ENCODE measurements around the gene CLIC5. TPM values are rescaled to one million over a fixed set of nuclear protein-coding genes. Genes with fewer than 3 reads are reported as not detected.

Gene CLIC5
- polyA plus RNA-seq, 1 donor: 111 TPM

DNA sequence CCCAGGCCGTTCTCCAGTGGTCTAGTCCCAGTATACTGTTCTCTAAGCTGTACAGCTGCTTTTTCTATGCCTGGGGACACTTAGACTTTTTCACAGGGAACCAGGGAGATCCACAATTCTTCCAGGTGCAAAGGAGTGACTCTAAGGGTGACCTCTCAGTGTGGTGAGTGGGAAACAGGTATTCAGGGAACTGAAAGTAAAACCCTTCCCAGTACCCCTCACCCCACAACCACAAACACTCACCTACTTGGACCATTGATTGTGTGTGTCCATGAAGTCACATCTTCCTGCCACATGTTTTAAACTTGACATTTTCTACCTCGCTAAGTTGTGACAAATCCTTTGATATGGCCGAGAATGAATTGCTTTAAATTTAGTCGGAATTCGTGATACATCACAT, 183.6 kb downstream of the CLIC5 start:
- H3K27me3 ChIP-seq (ENCODE audit: control insufficient read depth, insufficient read depth, low read length): no peaks in the 10 kb centered on the region
- H3K4me3 ChIP-seq (ENCODE audit: low read length): no peak overlapping the region
- H3K9me3 ChIP-seq (ENCODE audit: control insufficient read depth, low read depth, low read length): no peaks in the 10 kb centered on the region
- no peak for DNase-seq
- H3K27ac ChIP-seq (ENCODE audit: low read length): no peak overlapping the region
- no peaks in the 10 kb centered on the region for H3K4me1 ChIP-seq (ENCODE audit: control insufficient read depth, insufficient read depth, low read length)
- H3K36me3 ChIP-seq (ENCODE audit: control insufficient read depth, insufficient read depth, low read length): no peaks in the 10 kb centered on the region
- 96% methylated on average over 4 of the region's 5 CpGs for WGBS (ENCODE audit: insufficient coverage, low lambda C conversion rate)

Other genes with a start within 250 kb of the CLIC5 start
- 11.3 TPM for gene ENPP4, start 114.1 kb upstream of the CLIC5 start, polyA plus RNA-seq
- 4.7 TPM for gene ENPP5, start 155.1 kb upstream of the CLIC5 start, polyA plus RNA-seq

Data from large intestine (tissue), 3 donors.